IMR-90 (cell line): ENCODE results near the gene TMEM208. TPM values are rescaled to one million over a fixed set of nuclear protein-coding genes. Genes with fewer than 3 reads are reported as not detected.

ENCODE experiments used
- ATAC-seq: fragments of 200-7000 bp; cut with Tn5 transposase; 2 replicates; pipeline ENCODE4 v1.9.1; 2020; ENCODE audit warnings: low read depth, mild to moderate bottlenecking, moderate library complexity
- BruUV-seq: library from RNA; stranded (reverse); fragments of 400-500 nt; replicated peaks from 2 replicates; lab custom pipeline; 2021; lab: Mats Ljungman, UMichigan
- CTCF ChIA-PET: fragments of 300-600 bp; formaldehyde crosslinking; extraction: SDS; loops from one replicate; lab custom pipeline; 2021; ENCODE audit warnings: antibody characterized with exemption; lab: Yijun Ruan, JAX
- POLR2A ChIA-PET: fragments of 300-600 bp; sonication (Branson Sonifier 250); formaldehyde crosslinking; loops from one replicate; lab custom pipeline; 2022; ENCODE audit warnings: antibody characterized with exemption; ENCODE audit not compliant: unreplicated experiment; lab: Charles Lee
- DNase-seq: peaks from one replicate; pipeline ENCODE4 v3.0.0; 2013
- H2AFZ ChIP-seq: replicated peaks from 2 replicates; pipeline ENCODE3; 2013; ENCODE audit warnings: low read length, mild to moderate bottlenecking; ENCODE audit not compliant: poor library complexity
- H2AK5ac ChIP-seq: 2 replicates; pipeline ENCODE4 v1.6.1; 2013; ENCODE audit warnings: low read depth, low read length, inconsistent platforms
- H2AK9ac ChIP-seq: replicated peaks from 2 replicates; pipeline ENCODE3; 2013; ENCODE audit warnings: mild to moderate bottlenecking, low read depth, low read length, moderate library complexity; ENCODE audit not compliant: poor library complexity
- H2BK120ac ChIP-seq: 2 replicates; pipeline ENCODE4 v1.6.1; 2013; ENCODE audit warnings: low read depth, low read length, inconsistent platforms
- H2BK15ac ChIP-seq: 3 replicates; pipeline ENCODE4 v1.6.1; 2013; ENCODE audit warnings: low read depth, low read length, inconsistent platforms
- H2BK20ac ChIP-seq: 2 replicates; pipeline ENCODE4 v1.6.1; 2013; ENCODE audit warnings: low read depth, mild to moderate bottlenecking, inconsistent platforms, low read length, moderate library complexity
- H2BK5ac ChIP-seq: 2 replicates; pipeline ENCODE4 v1.6.1; 2013; ENCODE audit warnings: mild to moderate bottlenecking, low read depth, low read length, inconsistent platforms; ENCODE audit not compliant: poor library complexity, severe bottlenecking
- H3K14ac ChIP-seq: replicated peaks from 2 replicates; pipeline ENCODE4 v1.6.1; 2013; ENCODE audit warnings: low read depth, low read length, inconsistent platforms
- H3K18ac ChIP-seq: 2 replicates; pipeline ENCODE4 v1.6.1; 2013; ENCODE audit warnings: low read depth, low read length, control low read depth
- H3K23ac ChIP-seq: 2 replicates; pipeline ENCODE4 v1.6.1; 2013; ENCODE audit warnings: low read depth, low read length, inconsistent platforms
- H3K27ac ChIP-seq: 2 replicates; pipeline ENCODE4 v1.5.1; 2013; ENCODE audit warnings: mild to moderate bottlenecking, control low read depth, low read length; ENCODE audit not compliant: insufficient read depth
- H3K27me3 ChIP-seq: 2 replicates; pipeline ENCODE4 v1.6.1; 2013; ENCODE audit warnings: low read length; ENCODE audit not compliant: control insufficient read depth, insufficient read depth
- H3K36me3 ChIP-seq: 2 replicates; pipeline ENCODE4 v1.6.1; 2013; ENCODE audit warnings: low read length, mixed read lengths; ENCODE audit not compliant: control insufficient read depth, insufficient read depth
- H3K4ac ChIP-seq: 2 replicates; pipeline ENCODE4 v1.6.1; 2013; ENCODE audit warnings: low read depth, low read length, inconsistent platforms
- H3K4me1 ChIP-seq: 2 replicates; pipeline ENCODE4 v1.6.1; 2013; ENCODE audit warnings: low read length, mixed read lengths; ENCODE audit not compliant: control insufficient read depth, insufficient read depth
- H3K4me2 ChIP-seq: 2 replicates; pipeline ENCODE4 v1.6.1; 2013; ENCODE audit warnings: low read depth, mild to moderate bottlenecking, control low read depth, low read length, moderate library complexity
- H3K4me3 ChIP-seq: 2 replicates; pipeline ENCODE4 v1.5.1; 2013; ENCODE audit warnings: low read depth, mild to moderate bottlenecking, control low read depth, low read length, moderate library complexity; ENCODE audit not compliant: insufficient read depth
- H3K56ac ChIP-seq: 2 replicates; pipeline ENCODE4 v1.6.1; 2013; ENCODE audit warnings: low read length, inconsistent platforms; ENCODE audit not compliant: insufficient read depth; ENCODE audit errors: extremely low read depth
- H3K79me1 ChIP-seq, 2 experiments: 2 replicates each; pipeline ENCODE4 v1.6.1; 2013; ENCODE audit warnings: low read length in 2 of 2, inconsistent platforms in 1 of 2, low read depth in 1 of 2
- H3K9ac ChIP-seq: 2 replicates; pipeline ENCODE4 v1.6.1; 2013; ENCODE audit warnings: low read depth, low read length, control low read depth
- H3K9me1 ChIP-seq: 2 replicates; pipeline ENCODE4 v1.6.1; 2013; ENCODE audit warnings: low read length, inconsistent platforms; ENCODE audit not compliant: insufficient read depth
- H3K9me3 ChIP-seq: 2 replicates; pipeline ENCODE4 v1.6.1; 2013; ENCODE audit warnings: low read length; ENCODE audit not compliant: control insufficient read depth, insufficient read depth
- H4K20me1 ChIP-seq: 2 replicates; pipeline ENCODE4 v1.6.1; 2013; ENCODE audit warnings: low read length, inconsistent platforms; ENCODE audit not compliant: insufficient read depth
- H4K5ac ChIP-seq: 2 replicates; pipeline ENCODE4 v1.6.1; 2013; ENCODE audit warnings: mild to moderate bottlenecking, low read depth, low read length, control low read depth
- H4K8ac ChIP-seq, 2 experiments: 2 replicates each; pipeline ENCODE4 v1.6.1; 2013; ENCODE audit warnings: low read depth in 2 of 2, low read length in 2 of 2, control low read depth in 1 of 2, inconsistent platforms in 1 of 2
- H4K91ac ChIP-seq: 2 replicates; pipeline ENCODE4 v1.6.1; 2013; ENCODE audit warnings: low read depth, low read length, inconsistent platforms; ENCODE audit not compliant: insufficient read depth
- BHLHE40 ChIP-seq: fragments of 150-350 bp; IDR thresholded peaks from 2 replicates; pipeline ENCODE4 v1.6.1; 2016; ENCODE audit warnings: mild to moderate bottlenecking, low read depth, low read length
- CEBPB ChIP-seq: IDR thresholded peaks from 2 replicates; pipeline ENCODE4 v1.6.1; 2012; ENCODE audit warnings: low read depth, low read length, improper control_type of control experiment
- CHD1 ChIP-seq: IDR thresholded peaks from 2 replicates; pipeline ENCODE4 v1.6.1; 2012; ENCODE audit warnings: low read depth, low read length, improper control_type of control experiment
- MAFK ChIP-seq: IDR thresholded peaks from 2 replicates; pipeline ENCODE4 v1.6.1; 2012; ENCODE audit warnings: low read depth, low read length, improper control_type of control experiment
- MAZ ChIP-seq: IDR thresholded peaks from 2 replicates; pipeline ENCODE4 v1.6.1; 2012; ENCODE audit warnings: low read depth, mild to moderate bottlenecking, low read length, improper control_type of control experiment, moderate library complexity, borderline replicate concordance
- MXI1 ChIP-seq: IDR thresholded peaks from 2 replicates; pipeline ENCODE4 v1.6.1; 2012; ENCODE audit warnings: low read depth, mild to moderate bottlenecking, low read length, moderate library complexity, borderline replicate concordance
- POLR2A ChIP-seq: IDR thresholded peaks from 2 replicates; pipeline ENCODE4 v1.6.1; 2012; ENCODE audit warnings: mild to moderate bottlenecking, low read depth, low read length
- RCOR1 ChIP-seq: IDR thresholded peaks from 2 replicates; pipeline ENCODE4 v1.6.1; 2012; ENCODE audit warnings: mild to moderate bottlenecking, low read length, improper control_type of control experiment; ENCODE audit not compliant: insufficient replicate concordance
- USF2 ChIP-seq: fragments of 150-350 bp; IDR thresholded peaks from 2 replicates; pipeline ENCODE4 v1.6.1; 2017; ENCODE audit warnings: mild to moderate bottlenecking, antibody characterized with exemption, low read length, low read depth
- WGBS, 2 experiments: methylation state at CpG; one replicate each; pipeline versions ENCODE4 v1.1.5 to v1.1.7; 2013; ENCODE audit warnings: missing lambda C conversion rate in 2 of 2; ENCODE audit not compliant: insufficient read length in 1 of 2; ENCODE audit errors: extremely low coverage in 2 of 2; 5-methylcytosine and 5-hydroxymethylcytosine counted together
- dilution Hi-C: fragments of 300-500 bp; cut with HindIII; formaldehyde crosslinking; loops from one replicate; pipeline ENCODE4 v1.14.3; 2018; ENCODE audit warnings: low sequenced_read_pairs; ENCODE audit not compliant: unreplicated experiment
- in situ Hi-C: fragments of 300-500 bp; cut with MboI; formaldehyde crosslinking; loops from 3 replicates; pipeline ENCODE4 v1.14.3; 2019; ENCODE audit warnings: low sequenced_read_pairs, inconsistent platforms, mixed read lengths
- intact Hi-C: fragments of 100-400 bp; cut with micrococcal nuclease; formaldehyde crosslinking; loops from 2 replicates; pipeline ENCODE4 v1.10.0; 2022
- polyA plus RNA-seq, 3 experiments: library from polyadenylated mRNA; depleted of rRNA; stranded (reverse); fragments of >200 nt; gene quantifications; 2 replicates each; pipeline ENCODE4 v1.2.3, GENCODE V29; 2012; ENCODE audit warnings: low replicate concordance in 1 of 3
- total RNA-seq: library from RNA; depleted of rRNA; stranded (reverse); fragments of >200 nt; gene quantifications from 2 replicates; pipeline ENCODE4 v1.2.3, GENCODE V29; 2012

Gene TMEM208
- total and polyA plus RNA-seq, 2 of the 4 experiments (the other 2 are of a cell fraction) = 65.6 to 66.5 TPM

- Histone ChIP-seq H4K5ac (peak within 1 kb of the TSS; percentile 19; the same call in 1 of the 2 replicates), H3K79me1 (peaks cover 19 to 35% of the 10 kb centered on the region in 2 experiments), H3K14ac (peak within 1 kb of the TSS; percentile 88), H4K91ac (peak within 1 kb of the TSS; percentile 92; the same call in 1 of the 2 replicates), H3K9ac (peak within 1 kb of the TSS; percentile 71), H3K27me3 (no peaks in the 10 kb centered on the region), H2BK15ac (peak within 1 kb of the TSS; percentile 71; the same call in 1 of the 3 replicates), H3K27ac (peak within 1 kb of the TSS; percentile 87), H2AK9ac (peak within 1 kb of the TSS; percentile 68), H3K23ac (peak within 1 kb of the TSS; percentile 66; the same call in 1 of the 2 replicates), H3K4me3 (peak within 1 kb of the TSS; percentile 62), H3K18ac (peak within 1 kb of the TSS; percentile 31; the same call in 1 of the 2 replicates), H2BK20ac (0 out of 2 replicates have a peak within 1 kb of the TSS, but pooled peaks have one; percentile 21), H3K9me1 (peaks cover 13% of the 10 kb centered on the region), H3K4me1 (peaks cover 11% of the 10 kb centered on the region), H2BK120ac (peak within 1 kb of the TSS; percentile 92), H3K56ac (peak within 1 kb of the TSS; percentile 77), H4K8ac (peak within 1 kb of the TSS; percentile 36 to 93), H2AFZ (peak within 1 kb of the TSS; percentile 97), H3K36me3 (no peaks in the 10 kb centered on the region; the same call in 1 of the 2 replicates), H3K4me2 (peak within 1 kb of the TSS; percentile 65), H3K9me3 (no peaks in the 10 kb centered on the region), H3K4ac (peak within 1 kb of the TSS; percentile 89), H4K20me1 (peaks cover 20% of the 10 kb centered on the region), H2BK5ac (peak within 1 kb of the TSS; percentile 88), H2AK5ac (peak within 1 kb of the TSS; percentile 37; the same call in 1 of the 2 replicates)
- WGBS, 2 experiments = 1% methylated on average over 48 of the region's 77 CpGs; no CpG with 5 or more reads in 1 of the 2 experiments
- in situ Hi-C loops = no loop called here
- DNase-seq = peak; percentile 97
- no TSS peak for BruUV-seq
- dilution Hi-C loops = no loop called here
- CTCF ChIA-PET = no interaction called here
- POLR2A ChIA-PET = no interaction called here
- peak; percentile 91 for ATAC-seq
- TF ChIP-seq USF2 = peak; percentile 4; the same call in 1 of the 2 replicates
- TF ChIP-seq RCOR1 = no peak
- TF ChIP-seq BHLHE40 = 0 out of 2 replicates have a peak, but pooled peaks have one; percentile 14
- peak; percentile 63 for TF ChIP-seq MAZ
- TF ChIP-seq MAFK = no peak
- TF ChIP-seq MXI1 = peak; percentile 79; the same call in 1 of the 2 replicates
- TF ChIP-seq CEBPB = peak; percentile 93
- peak; percentile 59; the same call in 1 of the 2 replicates for TF ChIP-seq CHD1
- peak; percentile 90 for TF ChIP-seq POLR2A
- intact Hi-C loops = loop anchor here (10.0 kb wide), 1 partner anchor 169 kb away; no protein-coding TSS in a partner anchor
Measured at GRCh38 chr16:67183627-67184452, 43.1 kb upstream of the TMEM208 start, which contains the start of gene MATCAP1. TSS of gene MATCAP1 (minus strand) at chr16:67183963. CDS start at chr16:67180610, 3,353 bp downstream.
